K562 (cell line): ENCODE data around the gene IP6K2. TPM values are rescaled to one million over a fixed set of nuclear protein-coding genes. Genes with fewer than 3 reads are reported as not detected.
A peak's percentile ranks its signal among the peaks of the same experiment; 100 is the strongest.

Experiments
- ARNT ChIP-seq, 2 experiments: fragments of 450-650 bp; IDR thresholded peaks; 2 replicates each; pipeline ENCODE4 v1.6.1; 2016; ENCODE audit warnings: mild to moderate bottlenecking in 1 of 2
- BRD9 ChIP-seq: fragments of 450-650 bp; IDR thresholded peaks from 2 replicates; pipeline ENCODE4 v1.6.1; 2018; ENCODE audit warnings: low read depth; ENCODE audit not compliant: partially characterized antibody
- E2F5 ChIP-seq: sonication (generic); formaldehyde crosslinking; IDR thresholded peaks from 2 replicates; pipeline ENCODE4 v1.8.0; 2022; ENCODE audit warnings: mild to moderate bottlenecking, missing genetic modification reagents
- ELF1 ChIP-seq: fragments of 200-800 bp; sonication (Bioruptor generic); IDR thresholded peaks from 2 replicates; pipeline ENCODE4 v1.6.1; 2016; ENCODE audit warnings: missing genetic modification characterization, missing compliant biosample characterization
- FIP1L1 ChIP-seq: fragments of 200-400 bp; formaldehyde crosslinking; IDR thresholded peaks from 2 replicates; pipeline ENCODE4 v1.6.1; 2018; ENCODE audit warnings: mild to moderate bottlenecking, low read depth, low read length; ENCODE audit not compliant: poor library complexity, severe bottlenecking
- GABPA ChIP-seq: fragments of 200-800 bp; sonication (Bioruptor generic); conservative IDR thresholded peaks from 2 replicates; pipeline ENCODE4 v1.6.1; 2016; ENCODE audit warnings: low read depth, missing genetic modification characterization, missing compliant biosample characterization
- MBD2 ChIP-seq: sonication (generic); IDR thresholded peaks from 2 replicates; pipeline ENCODE4 v1.6.1; 2016; ENCODE audit warnings: low read depth, borderline replicate concordance
- MTF1 ChIP-seq: fragments of 250-450 bp; sonication (Bioruptor Pico); IDR thresholded peaks from 2 replicates; pipeline ENCODE4 v1.9.0; 2021; ENCODE audit warnings: moderate library complexity, mild to moderate bottlenecking, inconsistent platforms, borderline replicate concordance
- MXI1 ChIP-seq: IDR thresholded peaks from 2 replicates; pipeline ENCODE4 v1.6.1; 2011; ENCODE audit warnings: low read depth, mild to moderate bottlenecking, improper control_type of control experiment, low read length
- NCOR1 ChIP-seq: fragments of 450-650 bp; IDR thresholded peaks from 2 replicates; pipeline ENCODE4 v1.6.1; 2016; ENCODE audit warnings: mild to moderate bottlenecking, moderate library complexity
- RBM39 ChIP-seq: fragments of 200-400 bp; formaldehyde crosslinking; optimal IDR thresholded peaks from 2 replicates; pipeline ENCODE3; 2018; ENCODE audit warnings: low read depth, low read length
- RFX1 ChIP-seq: fragments of 450-650 bp; IDR thresholded peaks from 2 replicates; pipeline ENCODE4 v1.6.1; 2016; ENCODE audit warnings: mild to moderate bottlenecking, moderate library complexity
- SMAD3 ChIP-seq: fragments of 450-650 bp; formaldehyde crosslinking; conservative IDR thresholded peaks from 2 replicates; pipeline ENCODE4 v1.4.0; 2020; ENCODE audit warnings: mild to moderate bottlenecking
- SNIP1 ChIP-seq: fragments of 450-650 bp; IDR thresholded peaks from 2 replicates; pipeline ENCODE4 v1.7.1; 2017; ENCODE audit warnings: low read depth, mild to moderate bottlenecking
- ZBTB43 ChIP-seq: sonication (generic); formaldehyde crosslinking; IDR thresholded peaks from 2 replicates; pipeline ENCODE4 v1.8.0; 2023; ENCODE audit warnings: mild to moderate bottlenecking, missing genetic modification reagents
- ZNF140 ChIP-seq: fragments of 250-450 bp; sonication (Bioruptor Pico); IDR thresholded peaks from 2 replicates; pipeline ENCODE4 v1.8.0; 2021; ENCODE audit warnings: moderate library complexity, mild to moderate bottlenecking, inconsistent platforms
- ZNF274 ChIP-seq: IDR thresholded peaks from 2 replicates; pipeline ENCODE4 v1.6.1; 2011; ENCODE audit warnings: low read depth, mild to moderate bottlenecking, low read length, moderate library complexity, borderline replicate concordance
- ZNF282 ChIP-seq: sonication (generic); formaldehyde crosslinking; IDR thresholded peaks from 2 replicates; pipeline ENCODE4 v1.8.1; 2023; ENCODE audit warnings: missing genetic modification reagents
- ZNF561 ChIP-seq: fragments of 450-650 bp; formaldehyde crosslinking; conservative IDR thresholded peaks from 2 replicates; pipeline ENCODE4 v1.4.0; 2020; ENCODE audit warnings: mild to moderate bottlenecking, moderate library complexity
- ZNF583 ChIP-seq: fragments of 250-450 bp; sonication (Bioruptor Pico); IDR thresholded peaks from 2 replicates; pipeline ENCODE4 v1.4.0; 2020
- ZNF76 ChIP-seq: fragments of 250-450 bp; sonication (Bioruptor Pico); IDR thresholded peaks from 2 replicates; pipeline ENCODE4 v1.4.0; 2020; ENCODE audit warnings: mild to moderate bottlenecking, moderate library complexity, borderline replicate concordance
- polyA plus RNA-seq, 8 experiments: library from polyadenylated mRNA; depleted of rRNA in 4 of 8; stranded (reverse) in 5 of 8; unstranded in 3 of 8; fragments of >200 nt; fragmentation: Nextera tagmentation in 2 of 8; fragmentation: Illumina TruSeq in 1 of 8; extraction: Ambion mirVana in 2 of 8; extraction: Trizol in 1 of 8; gene quantifications; 2 replicates each; pipeline versions ENCODE4 v1.2.1 to v1.2.3, GENCODE V29; 2011 to 2014; ENCODE audit warnings: inconsistent platforms in 1 of 8, missing spikeins in 1 of 8
- total RNA-seq, 7 experiments: library from RNA; depleted of rRNA in 6 of 7; stranded (reverse); fragments of >200 nt in 6 of 7; fragmentation: Illumina TruSeq in 2 of 7; extraction: Trizol in 2 of 7; gene quantifications; 2 replicates each; pipeline versions ENCODE4 v1.2.1 to v1.2.3, GENCODE V29; 2011 to 2021; ENCODE audit warnings: low replicate concordance in 1 of 7
- TF ChIP-seq, protein P1 (sequence below): fragments of 450-650 bp; IDR thresholded peaks from 2 replicates; pipeline ENCODE4 v1.6.1; 2018; ENCODE audit not compliant: partially characterized antibody
- TF ChIP-seq, protein P2 (sequence below): fragments of 250-450 bp; sonication (Bioruptor Pico); IDR thresholded peaks from 2 replicates; pipeline ENCODE4 v1.4.0; 2020

IP6K2 gene
- total and polyA plus RNA-seq, 9 of the 15 experiments (the other 6 are each of a cell fraction or from before 2014, with no cell fraction given): 19.6 to 78.1 (median 48.0) TPM

GRCh38 chr3:48662753-48663488 is 54.1 kb downstream of the IP6K2 start, which contains the start of gene CELSR3 (continued):
- TF ChIP-seq, protein P1, sequence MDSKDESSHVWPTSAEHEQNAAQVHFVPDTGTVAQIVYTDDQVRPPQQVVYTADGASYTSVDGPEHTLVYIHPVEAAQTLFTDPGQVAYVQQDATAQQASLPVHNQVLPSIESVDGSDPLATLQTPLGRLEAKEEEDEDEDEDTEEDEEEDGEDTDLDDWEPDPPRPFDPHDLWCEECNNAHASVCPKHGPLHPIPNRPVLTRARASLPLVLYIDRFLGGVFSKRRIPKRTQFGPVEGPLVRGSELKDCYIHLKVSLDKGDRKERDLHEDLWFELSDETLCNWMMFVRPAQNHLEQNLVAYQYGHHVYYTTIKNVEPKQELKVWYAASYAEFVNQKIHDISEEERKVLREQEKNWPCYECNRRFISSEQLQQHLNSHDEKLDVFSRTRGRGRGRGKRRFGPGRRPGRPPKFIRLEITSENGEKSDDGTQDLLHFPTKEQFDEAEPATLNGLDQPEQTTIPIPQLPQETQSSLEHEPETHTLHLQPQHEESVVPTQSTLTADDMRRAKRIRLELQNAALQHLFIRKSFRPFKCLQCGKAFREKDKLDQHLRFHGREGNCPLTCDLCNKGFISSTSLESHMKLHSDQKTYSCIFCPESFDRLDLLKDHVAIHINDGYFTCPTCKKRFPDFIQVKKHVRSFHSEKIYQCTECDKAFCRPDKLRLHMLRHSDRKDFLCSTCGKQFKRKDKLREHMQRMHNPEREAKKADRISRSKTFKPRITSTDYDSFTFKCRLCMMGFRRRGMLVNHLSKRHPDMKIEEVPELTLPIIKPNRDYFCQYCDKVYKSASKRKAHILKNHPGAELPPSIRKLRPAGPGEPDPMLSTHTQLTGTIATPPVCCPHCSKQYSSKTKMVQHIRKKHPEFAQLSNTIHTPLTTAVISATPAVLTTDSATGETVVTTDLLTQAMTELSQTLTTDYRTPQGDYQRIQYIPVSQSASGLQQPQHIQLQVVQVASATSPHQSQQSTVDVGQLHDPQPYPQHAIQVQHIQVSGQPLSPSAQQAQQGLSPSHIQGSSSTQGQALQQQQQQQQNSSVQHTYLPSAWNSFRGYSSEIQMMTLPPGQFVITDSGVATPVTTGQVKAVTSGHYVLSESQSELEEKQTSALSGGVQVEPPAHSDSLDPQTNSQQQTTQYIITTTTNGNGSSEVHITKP: peak; percentile 99
- TF ChIP-seq RBM39: no peak
- no peak for TF ChIP-seq ARNT (IDR thresholded peaks at IDR 0.05)
- TF ChIP-seq FIP1L1: no peak
- TF ChIP-seq ZBTB43 (CRISPR knock-in tag): peak; percentile 69; the same call in 1 of the 2 replicates
- TF ChIP-seq NCOR1: no peak
- TF ChIP-seq E2F5: no peak
- no peak for TF ChIP-seq RFX1
- no peak for TF ChIP-seq SNIP1
- TF ChIP-seq MBD2: peak; percentile 83; the same call in 1 of the 2 replicates
- no peak for TF ChIP-seq ZNF583
- TF ChIP-seq SMAD3 (CRISPR knock-in tag): no peak
- TF ChIP-seq ZNF76 (CRISPR knock-in tag): no peak
- no peak for TF ChIP-seq GABPA (tag)
- no peak for TF ChIP-seq MXI1
- TF ChIP-seq ELF1 (tag): no peak
- TF ChIP-seq ZNF561: no peak
- TF ChIP-seq MTF1 (CRISPR knock-in tag): no peak
- TF ChIP-seq, protein P2, sequence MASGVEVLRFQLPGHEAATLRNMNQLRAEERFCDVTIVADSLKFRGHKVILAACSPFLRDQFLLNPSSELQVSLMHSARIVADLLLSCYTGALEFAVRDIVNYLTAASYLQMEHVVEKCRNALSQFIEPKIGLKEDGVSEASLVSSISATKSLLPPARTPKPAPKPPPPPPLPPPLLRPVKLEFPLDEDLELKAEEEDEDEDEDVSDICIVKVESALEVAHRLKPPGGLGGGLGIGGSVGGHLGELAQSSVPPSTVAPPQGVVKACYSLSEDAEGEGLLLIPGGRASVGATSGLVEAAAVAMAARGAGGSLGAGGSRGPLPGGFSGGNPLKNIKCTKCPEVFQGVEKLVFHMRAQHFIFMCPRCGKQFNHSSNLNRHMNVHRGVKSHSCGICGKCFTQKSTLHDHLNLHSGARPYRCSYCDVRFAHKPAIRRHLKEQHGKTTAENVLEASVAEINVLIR (CRISPR knock-in tag): no peak
- TF ChIP-seq ZNF274: no peak
- TF ChIP-seq ZNF282 (CRISPR knock-in tag): 0 out of 2 replicates have a peak, but pooled peaks have one; percentile 48
- no peak for TF ChIP-seq ZNF140 (CRISPR knock-in tag)
- TF ChIP-seq BRD9: no peak
